Astrocyte (in vitro differentiated cells and primary cell): ENCODE results near the gene OPN3. TPM values are rescaled to one million over a fixed set of nuclear protein-coding genes. Genes with fewer than 3 reads are reported as not detected.

Experiments used
- DNase-seq: peaks from one replicate; pipeline ENCODE4 v3.0.0-alpha.2; 2010; ENCODE audit warnings: low read depth
- FAIRE-seq: peaks from 2 replicates; lab custom pipeline; 2011; peaks lifted over from hg19 to GRCh38; lab: Jason Lieb, UNC
- H2AFZ ChIP-seq: 2 replicates; pipeline ENCODE4 v1.6.0; 2012; ENCODE audit warnings: low read depth, low read length, inconsistent platforms
- H3K27ac ChIP-seq: 2 replicates; pipeline ENCODE4 v1.5.1; 2011; ENCODE audit warnings: low read depth, low read length, inconsistent platforms
- H3K27me3 ChIP-seq: 2 replicates; pipeline ENCODE4 v1.6.0; 2011; ENCODE audit warnings: low read length, inconsistent platforms; ENCODE audit not compliant: insufficient read depth
- H3K36me3 ChIP-seq: 2 replicates; pipeline ENCODE4 v1.5.1; 2011; ENCODE audit warnings: low read length, inconsistent platforms; ENCODE audit not compliant: insufficient read depth
- H3K4me1 ChIP-seq: 2 replicates; pipeline ENCODE4 v1.5.1; 2011; ENCODE audit warnings: low read length, inconsistent platforms; ENCODE audit not compliant: insufficient read depth
- H3K4me2 ChIP-seq: 2 replicates; pipeline ENCODE4 v1.6.0; 2012; ENCODE audit warnings: low read length, inconsistent platforms
- H3K4me3 ChIP-seq: 2 replicates; pipeline ENCODE4 v1.5.1; 2011; ENCODE audit warnings: low read depth, mild to moderate bottlenecking, low read length, inconsistent platforms; ENCODE audit not compliant: insufficient read depth
- H3K79me2 ChIP-seq: 2 replicates; pipeline ENCODE4 v1.6.0; 2012; ENCODE audit warnings: mild to moderate bottlenecking, low read length, inconsistent platforms; ENCODE audit not compliant: insufficient read depth
- H3K9ac ChIP-seq: 2 replicates; pipeline ENCODE4 v1.6.0; 2012; ENCODE audit warnings: mild to moderate bottlenecking, low read length, inconsistent platforms
- H3K9me3 ChIP-seq: 2 replicates; pipeline ENCODE4 v1.5.1; 2012; ENCODE audit warnings: low read depth, mild to moderate bottlenecking, low read length, inconsistent platforms; ENCODE audit not compliant: insufficient read depth
- H4K20me1 ChIP-seq: 2 replicates; pipeline ENCODE4 v1.6.0; 2012; ENCODE audit warnings: low read length, inconsistent platforms; ENCODE audit not compliant: insufficient read depth
- H3K27ac Mint-ChIP-seq: one replicate; pipeline ENCODE4 v1.8.0; 2021; ENCODE audit warnings: mild to moderate bottlenecking, mixed read lengths; ENCODE audit not compliant: unreplicated experiment
- H3K27me3 Mint-ChIP-seq: one replicate; pipeline ENCODE4 v1.8.0; 2021; ENCODE audit warnings: low read depth, mixed read lengths; ENCODE audit not compliant: unreplicated experiment
- H3K36me3 Mint-ChIP-seq: one replicate; pipeline ENCODE4 v1.8.0; 2021; ENCODE audit warnings: low read depth, mixed read lengths; ENCODE audit not compliant: unreplicated experiment
- H3K4me1 Mint-ChIP-seq: one replicate; pipeline ENCODE4 v1.8.0; 2021; ENCODE audit warnings: low read depth, mixed read lengths; ENCODE audit not compliant: unreplicated experiment
- H3K4me3 Mint-ChIP-seq: one replicate; pipeline ENCODE4 v1.8.0; 2021; ENCODE audit warnings: mild to moderate bottlenecking, moderate library complexity, mixed read lengths; ENCODE audit not compliant: unreplicated experiment
- H3K9me3 Mint-ChIP-seq: one replicate; pipeline ENCODE4 v1.8.0; 2021; ENCODE audit warnings: mild to moderate bottlenecking, mixed read lengths; ENCODE audit not compliant: unreplicated experiment
- EZH2 ChIP-seq: IDR thresholded peaks from 2 replicates; pipeline ENCODE4 v1.6.1; 2012; ENCODE audit warnings: mild to moderate bottlenecking, low read length, inconsistent platforms; ENCODE audit not compliant: insufficient read depth
- total RNA-seq: library from RNA; stranded (reverse); gene quantifications from 2 replicates; pipeline ENCODE4 v1.2.1, GENCODE V29; 2021
- TF ChIP-seq, protein P1 (sequence below): IDR thresholded peaks from 2 replicates; pipeline ENCODE4 v1.5.1; 2011; ENCODE audit warnings: low read depth, mild to moderate bottlenecking, inconsistent platforms, low read length, moderate library complexity; ENCODE audit not compliant: insufficient read depth

Gene OPN3
- total RNA-seq, 1 donor from 2014 or later = 16.9 TPM

DNA sequence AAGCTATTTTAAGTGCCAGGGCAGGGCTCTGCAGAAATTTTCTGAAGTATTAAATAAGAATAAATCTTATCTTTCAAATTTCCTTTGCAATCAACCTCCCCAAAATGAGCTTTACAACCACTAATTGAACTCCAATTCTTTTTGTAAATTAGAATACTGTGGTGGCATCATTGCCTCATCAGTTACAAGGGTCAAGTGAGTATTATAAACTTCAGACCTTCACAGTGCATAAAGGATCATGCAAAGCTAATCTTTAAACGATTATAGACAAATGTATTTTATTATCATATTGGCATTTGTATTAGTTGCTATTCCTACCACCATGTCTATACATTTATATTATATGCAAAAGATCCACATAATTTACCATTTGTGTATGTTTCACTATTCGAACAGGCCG lies 7.2 kb downstream of the OPN3 start:
- Mint-ChIP-seq H3K4me3 (no peak overlapping the region), H3K27me3 (no peaks in the 10 kb centered on the region), H3K36me3 (peaks cover 2% of the 10 kb centered on the region), H3K9me3 (no peaks in the 10 kb centered on the region), H3K27ac (no peak overlapping the region), H3K4me1 (peaks cover 19% of the 10 kb centered on the region)
- Histone ChIP-seq H3K36me3 (peaks cover 12% of the 10 kb centered on the region), H3K27me3 (no peaks in the 10 kb centered on the region), H3K4me3 (no peak overlapping the region), H2AFZ (no peak overlapping the region), H3K79me2 (peaks cover 32% of the 10 kb centered on the region), H4K20me1 (peaks cover 10% of the 10 kb centered on the region), H3K4me1 (peaks cover 6% of the 10 kb centered on the region), H3K4me2 (no peak overlapping the region), H3K9me3 (no peaks in the 10 kb centered on the region), H3K27ac (no peak overlapping the region), H3K9ac (no peak overlapping the region)
- no peak for DNase-seq
- TF ChIP-seq, protein P1, sequence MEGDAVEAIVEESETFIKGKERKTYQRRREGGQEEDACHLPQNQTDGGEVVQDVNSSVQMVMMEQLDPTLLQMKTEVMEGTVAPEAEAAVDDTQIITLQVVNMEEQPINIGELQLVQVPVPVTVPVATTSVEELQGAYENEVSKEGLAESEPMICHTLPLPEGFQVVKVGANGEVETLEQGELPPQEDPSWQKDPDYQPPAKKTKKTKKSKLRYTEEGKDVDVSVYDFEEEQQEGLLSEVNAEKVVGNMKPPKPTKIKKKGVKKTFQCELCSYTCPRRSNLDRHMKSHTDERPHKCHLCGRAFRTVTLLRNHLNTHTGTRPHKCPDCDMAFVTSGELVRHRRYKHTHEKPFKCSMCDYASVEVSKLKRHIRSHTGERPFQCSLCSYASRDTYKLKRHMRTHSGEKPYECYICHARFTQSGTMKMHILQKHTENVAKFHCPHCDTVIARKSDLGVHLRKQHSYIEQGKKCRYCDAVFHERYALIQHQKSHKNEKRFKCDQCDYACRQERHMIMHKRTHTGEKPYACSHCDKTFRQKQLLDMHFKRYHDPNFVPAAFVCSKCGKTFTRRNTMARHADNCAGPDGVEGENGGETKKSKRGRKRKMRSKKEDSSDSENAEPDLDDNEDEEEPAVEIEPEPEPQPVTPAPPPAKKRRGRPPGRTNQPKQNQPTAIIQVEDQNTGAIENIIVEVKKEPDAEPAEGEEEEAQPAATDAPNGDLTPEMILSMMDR = no peak
- no peak for TF ChIP-seq EZH2
- no peak for FAIRE-seq

DNA sequence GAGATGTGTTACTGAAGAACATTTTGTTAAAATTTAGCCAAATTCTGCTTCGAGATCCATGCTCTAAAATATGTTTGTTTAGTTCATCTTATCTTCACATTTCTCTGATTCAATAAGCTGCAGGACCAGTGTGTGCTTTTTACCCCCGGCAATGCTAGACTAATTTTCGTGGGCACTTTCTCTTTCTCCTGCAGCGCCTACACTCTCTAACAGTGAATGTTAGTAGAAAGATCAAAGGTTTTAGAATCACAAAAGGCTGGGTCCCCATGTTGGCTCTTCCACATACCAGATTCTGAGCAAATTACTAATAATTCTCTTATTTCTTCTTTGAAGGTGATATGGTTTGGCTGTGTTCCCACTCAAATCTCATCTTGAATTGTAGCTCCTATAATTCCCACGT lies 8.5 kb downstream of the OPN3 start:
- no peaks in the 10 kb centered on the region for H3K27me3 Mint-ChIP-seq
- no peaks in the 10 kb centered on the region for H3K27me3 ChIP-seq

DNA sequence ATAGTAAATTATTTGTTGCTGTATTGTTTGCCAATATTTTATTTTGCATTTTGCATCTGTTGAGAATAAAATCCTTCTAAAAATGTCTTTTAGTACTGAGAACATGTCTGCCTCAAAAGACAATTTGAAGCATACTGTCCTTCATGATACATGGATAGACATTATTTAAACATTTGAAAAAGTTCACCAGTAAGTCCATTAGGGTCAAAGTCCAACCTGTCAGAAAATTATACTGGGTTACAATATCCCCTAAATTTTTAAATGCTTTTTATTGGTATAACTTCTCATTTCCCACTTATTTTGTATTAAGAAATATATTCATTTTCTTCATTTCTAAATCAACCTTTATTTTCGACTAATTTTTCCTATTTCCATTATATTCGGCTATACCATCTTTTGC lies 9.3 kb downstream of the OPN3 start:
- Mint-ChIP-seq H3K36me3 (peaks cover 2% of the 10 kb centered on the region), H3K4me3 (no peak overlapping the region), H3K9me3 (no peaks in the 10 kb centered on the region), H3K27ac (no peak overlapping the region), H3K4me1 (peaks cover 5% of the 10 kb centered on the region), H3K27me3 (no peaks in the 10 kb centered on the region)
- no peak for DNase-seq
- no peak for FAIRE-seq
- H4K20me1 ChIP-seq = no peaks in the 10 kb centered on the region
- H2AFZ ChIP-seq = no peak overlapping the region
- H3K4me1 ChIP-seq = no peaks in the 10 kb centered on the region
- H3K27me3 ChIP-seq = no peaks in the 10 kb centered on the region
- no peaks in the 10 kb centered on the region for H3K9me3 ChIP-seq
- H3K27ac ChIP-seq = no peak overlapping the region
- H3K4me2 ChIP-seq = no peak overlapping the region
- peaks cover 13% of the 10 kb centered on the region for H3K79me2 ChIP-seq
- TF ChIP-seq EZH2 = no peak
- TF ChIP-seq, protein P1 = no peak
- no peak overlapping the region for H3K9ac ChIP-seq
- no peak overlapping the region for H3K4me3 ChIP-seq
- peaks cover 12% of the 10 kb centered on the region for H3K36me3 ChIP-seq

More for the DNA sequence above, 8.5 kb downstream of the OPN3 start:
- H3K27ac Mint-ChIP-seq = no peak overlapping the region
- H3K4me3 Mint-ChIP-seq = no peak overlapping the region
- H3K9me3 Mint-ChIP-seq = no peaks in the 10 kb centered on the region
- H2AFZ ChIP-seq = no peak overlapping the region
- H3K9me3 ChIP-seq = no peaks in the 10 kb centered on the region
- H3K4me1 ChIP-seq = no peaks in the 10 kb centered on the region
- peaks cover 12% of the 10 kb centered on the region for H3K36me3 ChIP-seq
- H3K36me3 Mint-ChIP-seq = peaks cover 2% of the 10 kb centered on the region
- no peak overlapping the region for H3K4me3 ChIP-seq
- TF ChIP-seq, protein P1 = no peak
- no peak for TF ChIP-seq EZH2
- no peak overlapping the region for H3K9ac ChIP-seq
- H3K27ac ChIP-seq = no peak overlapping the region
- H4K20me1 ChIP-seq = no peaks in the 10 kb centered on the region
- H3K4me2 ChIP-seq = no peak overlapping the region
- peaks cover 6% of the 10 kb centered on the region for H3K4me1 Mint-ChIP-seq
- DNase-seq (no peak), FAIRE-seq (no peak)
- peaks cover 19% of the 10 kb centered on the region for H3K79me2 ChIP-seq
